ENCODE measurements around the gene BBIP1. TPM values are rescaled to one million over a fixed set of nuclear protein-coding genes. Genes with fewer than 3 reads are reported as not detected.

BBIP1 gene
- total RNA-seq, 4 donors from 2014 or later: 8.9 to 15.3 (median 11.7) TPM

DNA sequence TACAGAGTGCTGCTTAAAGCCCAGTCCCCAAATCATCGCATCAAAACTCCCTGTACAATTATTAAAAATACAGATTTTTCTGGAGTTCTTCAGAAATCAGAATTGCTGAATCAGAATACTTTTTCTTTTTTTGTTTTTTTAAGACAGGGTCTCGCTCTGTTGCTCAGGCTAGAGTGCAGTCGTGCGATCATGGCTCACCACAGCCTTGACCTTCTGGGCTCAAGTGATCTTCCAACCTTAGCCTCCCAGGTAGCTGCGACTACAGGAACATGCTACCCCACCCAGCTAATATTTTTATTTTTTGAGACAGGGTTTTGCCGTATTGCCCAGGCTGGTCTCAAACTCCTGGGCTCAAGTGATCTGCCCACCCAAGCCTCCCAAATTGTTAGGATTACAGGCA lies 3.9 kb downstream of the BBIP1 start:
- ATAC-seq (no peak), DNase-seq (no peak)
- Histone ChIP-seq H3K4me3 (no peak overlapping the region), H3K27me3 (no peaks in the 10 kb centered on the region), H3K9me3 (no peaks in the 10 kb centered on the region), H3K4me1 (peaks cover 11 to 17% of the 10 kb centered on the region in 2 donors), H3K36me3 (peaks cover 0 to 4% of the 10 kb centered on the region in 2 donors), H3K27ac (no peak overlapping the region)
- intact Hi-C loops (cut with DNase I; ENCODE audit: low total_unique reads): no loop called here
- in situ Hi-C loops (cut with MboI; ENCODE audit: low sequenced_read_pairs in 4 of 4): loop anchor here in 1 of 4 donors (25.0 kb wide), 1 partner anchor 603 kb away; the partner anchor contains the start of gene SMNDC1
- no peak for TF ChIP-seq POLR2A (IDR thresholded peaks at IDR 0.05)
- TF ChIP-seq, protein P1, sequence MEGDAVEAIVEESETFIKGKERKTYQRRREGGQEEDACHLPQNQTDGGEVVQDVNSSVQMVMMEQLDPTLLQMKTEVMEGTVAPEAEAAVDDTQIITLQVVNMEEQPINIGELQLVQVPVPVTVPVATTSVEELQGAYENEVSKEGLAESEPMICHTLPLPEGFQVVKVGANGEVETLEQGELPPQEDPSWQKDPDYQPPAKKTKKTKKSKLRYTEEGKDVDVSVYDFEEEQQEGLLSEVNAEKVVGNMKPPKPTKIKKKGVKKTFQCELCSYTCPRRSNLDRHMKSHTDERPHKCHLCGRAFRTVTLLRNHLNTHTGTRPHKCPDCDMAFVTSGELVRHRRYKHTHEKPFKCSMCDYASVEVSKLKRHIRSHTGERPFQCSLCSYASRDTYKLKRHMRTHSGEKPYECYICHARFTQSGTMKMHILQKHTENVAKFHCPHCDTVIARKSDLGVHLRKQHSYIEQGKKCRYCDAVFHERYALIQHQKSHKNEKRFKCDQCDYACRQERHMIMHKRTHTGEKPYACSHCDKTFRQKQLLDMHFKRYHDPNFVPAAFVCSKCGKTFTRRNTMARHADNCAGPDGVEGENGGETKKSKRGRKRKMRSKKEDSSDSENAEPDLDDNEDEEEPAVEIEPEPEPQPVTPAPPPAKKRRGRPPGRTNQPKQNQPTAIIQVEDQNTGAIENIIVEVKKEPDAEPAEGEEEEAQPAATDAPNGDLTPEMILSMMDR (IDR thresholded peaks at IDR 0.05 in 4 of 5, conservative IDR thresholded peaks at IDR 0.05 in 1 of 5): no peak

DNA sequence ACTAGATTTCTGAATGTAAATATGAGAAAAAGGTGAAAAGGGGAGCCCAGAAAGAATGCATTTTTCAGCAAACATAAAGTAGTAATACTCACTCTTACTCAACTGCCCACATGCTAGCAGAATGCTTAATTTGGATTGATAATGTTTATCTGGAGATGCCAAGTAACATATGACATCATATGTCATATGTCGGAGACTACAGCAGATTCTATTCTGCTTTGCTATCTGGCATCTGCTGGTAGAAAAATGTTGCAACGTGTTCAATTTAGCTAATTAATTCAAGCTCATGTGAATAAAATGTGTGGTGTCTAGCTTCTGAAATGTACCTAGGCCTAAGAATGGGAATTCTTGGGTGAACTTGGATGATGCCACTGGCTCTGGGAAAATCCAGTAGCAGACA lies 4.5 kb downstream of the BBIP1 start:
- peaks cover 11 to 17% of the 10 kb centered on the region in 2 donors for H3K4me1 ChIP-seq
- no peaks in the 10 kb centered on the region for H3K27me3 ChIP-seq
- TF ChIP-seq POLR2A (IDR thresholded peaks at IDR 0.05): no peak
- TF ChIP-seq, protein P1 (IDR thresholded peaks at IDR 0.05 in 4 of 5, conservative IDR thresholded peaks at IDR 0.05 in 1 of 5): no peak
- H3K9me3 ChIP-seq: no peaks in the 10 kb centered on the region
- no peak for ATAC-seq
- peaks cover 0 to 4% of the 10 kb centered on the region in 2 donors for H3K36me3 ChIP-seq
- in situ Hi-C loops (cut with MboI; ENCODE audit: low sequenced_read_pairs in 4 of 4) (loop anchor here in 1 of 4 donors (25.0 kb wide), 1 partner anchor 602 kb away; the partner anchor contains the start of gene SMNDC1), intact Hi-C loops (cut with DNase I; ENCODE audit: low total_unique reads) (no loop called here)
- no peak overlapping the region for H3K27ac ChIP-seq
- DNase-seq: no peak
- H3K4me3 ChIP-seq: no peak overlapping the region

DNA sequence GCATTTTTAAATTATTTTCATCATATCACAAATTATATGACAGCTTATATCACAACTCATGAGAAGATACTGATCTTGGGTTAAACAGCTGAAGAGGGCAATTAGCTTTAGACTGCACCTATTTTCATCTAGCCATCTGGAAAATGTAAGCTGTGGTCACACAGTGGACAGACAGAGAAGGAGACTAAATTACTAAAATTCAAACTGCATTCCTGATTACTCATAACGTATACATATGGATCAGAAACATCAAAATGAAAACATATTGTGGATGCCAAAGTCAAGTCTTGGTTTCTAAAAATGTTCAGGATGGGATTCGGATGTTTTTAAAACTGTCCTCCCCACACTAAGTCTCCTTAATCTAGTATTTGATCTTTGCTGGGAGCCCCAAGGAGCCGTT lies 6.6 kb downstream of the BBIP1 start:
- no peak for DNase-seq
- no peak overlapping the region for H3K27ac ChIP-seq
- peaks cover 3 to 9% of the 10 kb centered on the region in 2 donors for H3K4me1 ChIP-seq
- H3K4me3 ChIP-seq: no peak overlapping the region
- TF ChIP-seq, protein P1 (IDR thresholded peaks at IDR 0.05 in 4 of 5, conservative IDR thresholded peaks at IDR 0.05 in 1 of 5): no peak
- TF ChIP-seq POLR2A (IDR thresholded peaks at IDR 0.05): no peak
- in situ Hi-C loops (cut with MboI; ENCODE audit: low sequenced_read_pairs in 4 of 4): loop anchor here in 1 of 4 donors (25.0 kb wide), 1 partner anchor 600 kb away; the partner anchor contains the start of gene SMNDC1
- H3K27me3 ChIP-seq: no peaks in the 10 kb centered on the region
- peaks cover 0 to 4% of the 10 kb centered on the region in 2 donors for H3K36me3 ChIP-seq
- no peak for ATAC-seq
- H3K9me3 ChIP-seq: no peaks in the 10 kb centered on the region
- intact Hi-C loops (cut with DNase I; ENCODE audit: low total_unique reads): no loop called here

DNA sequence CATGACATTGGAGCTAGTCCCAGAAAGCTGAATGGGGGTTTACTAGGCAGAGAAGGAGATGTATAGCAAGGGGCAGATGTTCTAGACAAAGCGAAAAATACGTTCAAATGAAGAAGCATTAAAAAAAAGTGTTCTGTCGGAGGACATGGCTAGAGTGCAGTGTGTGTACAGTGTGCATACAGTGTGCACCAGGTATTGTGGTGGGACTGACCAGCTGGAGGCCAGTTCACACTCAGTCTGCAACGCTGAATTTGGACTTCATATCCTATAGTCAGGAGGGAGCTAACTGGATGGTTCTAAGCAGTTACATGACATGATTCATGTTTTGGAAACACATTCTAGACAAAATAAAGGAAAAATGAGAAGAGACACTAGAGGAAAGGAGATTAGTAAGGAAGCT lies 8.8 kb downstream of the BBIP1 start:
- intact Hi-C loops (cut with DNase I; ENCODE audit: low total_unique reads): no loop called here

More for the DNA sequence above, 8.8 kb downstream of the BBIP1 start:
- DNase-seq: no peak
- Histone ChIP-seq H3K27ac (no peak overlapping the region), H3K9me3 (no peaks in the 10 kb centered on the region), H3K36me3 (peaks cover 0 to 4% of the 10 kb centered on the region in 2 donors), H3K4me1 (no peaks in the 10 kb centered on the region), H3K4me3 (no peak overlapping the region), H3K27me3 (no peaks in the 10 kb centered on the region)
- ATAC-seq: no peak
- TF ChIP-seq POLR2A (IDR thresholded peaks at IDR 0.05): no peak
- TF ChIP-seq, protein P1 (IDR thresholded peaks at IDR 0.05 in 4 of 5, conservative IDR thresholded peaks at IDR 0.05 in 1 of 5): no peak
- in situ Hi-C loops (cut with MboI; ENCODE audit: low sequenced_read_pairs in 4 of 4): loop anchor here in 1 of 4 donors (25.0 kb wide), 1 partner anchor 598 kb away; the partner anchor contains the start of gene SMNDC1
